IgD-negative memory B cell (primary cell): Measurements from ENCODE around the gene DLAT. TPM values are rescaled to one million over a fixed set of nuclear protein-coding genes. Genes with fewer than 3 reads are reported as not detected.
"Not testable (repeated sequence)": the region's sequence is repeated elsewhere in the genome, so short reads cannot be mapped to it uniquely, and the experiment has no call there.

Experiments
- H3K27ac Mint-ChIP-seq, 3 donors: one replicate each; pipeline ENCODE4 v1.8.0; 2020 to 2022; ENCODE audit warnings: mild to moderate bottlenecking in 3 of 3, mixed read lengths in 3 of 3, moderate library complexity in 1 of 3
- H3K27me3 Mint-ChIP-seq: one replicate; pipeline ENCODE4 v1.8.0; 2021; ENCODE audit warnings: mixed read lengths
- H3K36me3 Mint-ChIP-seq: one replicate; pipeline ENCODE4 v1.8.0; 2020; ENCODE audit warnings: mild to moderate bottlenecking, mixed read lengths
- H3K4me1 Mint-ChIP-seq, 3 donors: one replicate each; pipeline ENCODE4 v1.8.0; 2020 to 2022; ENCODE audit warnings: mixed read lengths in 3 of 3, mild to moderate bottlenecking in 1 of 3
- H3K4me3 Mint-ChIP-seq, 4 donors: one replicate each; pipeline ENCODE4 v1.8.0; 2020 to 2022; ENCODE audit warnings: mild to moderate bottlenecking in 4 of 4, mixed read lengths in 4 of 4, moderate library complexity in 3 of 4
- H3K9me3 Mint-ChIP-seq, 3 donors: one replicate each; pipeline ENCODE4 v1.8.0; 2020 to 2021; ENCODE audit warnings: mixed read lengths in 3 of 3, mild to moderate bottlenecking in 1 of 3
- polyA plus RNA-seq: library from polyadenylated mRNA; unstranded; fragments of 300-500 nt; fragmentation: Illumina TruSeq; gene quantifications from one replicate; pipeline ENCODE4 v1.2.3, GENCODE V29; 2021

The DLAT gene
- polyA plus RNA-seq, 1 donor from 2014 or later: 27.8 TPM

DNA sequence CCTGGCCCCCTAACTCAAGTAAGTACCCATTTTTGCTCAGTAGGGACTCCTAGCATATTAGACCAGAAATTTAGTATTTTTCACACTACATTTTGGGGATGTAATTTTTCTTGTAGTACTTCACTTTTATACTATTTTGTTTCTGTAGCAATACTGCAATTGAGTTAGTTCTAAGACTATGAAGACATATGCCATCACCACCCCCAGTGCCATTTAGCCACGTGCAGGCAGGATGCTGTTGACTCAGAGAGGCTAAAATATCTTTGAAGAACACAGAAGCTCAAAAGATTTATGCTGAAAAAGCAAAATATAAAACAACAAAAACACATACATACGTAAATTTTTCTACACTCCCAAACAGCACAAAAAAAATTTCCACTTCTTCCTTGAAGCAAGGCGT lies 29.1 kb upstream of the DLAT start:
- peaks cover 2 to 5% (median 5%) of the 10 kb centered on the region in 3 donors for H3K4me1 Mint-ChIP-seq
- H3K27ac Mint-ChIP-seq: no peak overlapping the region
- H3K4me3 Mint-ChIP-seq: no peak overlapping the region
- H3K27me3 Mint-ChIP-seq: peaks cover 4% of the 10 kb centered on the region
- no peaks in the 10 kb centered on the region for H3K36me3 Mint-ChIP-seq
- H3K9me3 Mint-ChIP-seq: no peaks in the 10 kb centered on the region

DNA sequence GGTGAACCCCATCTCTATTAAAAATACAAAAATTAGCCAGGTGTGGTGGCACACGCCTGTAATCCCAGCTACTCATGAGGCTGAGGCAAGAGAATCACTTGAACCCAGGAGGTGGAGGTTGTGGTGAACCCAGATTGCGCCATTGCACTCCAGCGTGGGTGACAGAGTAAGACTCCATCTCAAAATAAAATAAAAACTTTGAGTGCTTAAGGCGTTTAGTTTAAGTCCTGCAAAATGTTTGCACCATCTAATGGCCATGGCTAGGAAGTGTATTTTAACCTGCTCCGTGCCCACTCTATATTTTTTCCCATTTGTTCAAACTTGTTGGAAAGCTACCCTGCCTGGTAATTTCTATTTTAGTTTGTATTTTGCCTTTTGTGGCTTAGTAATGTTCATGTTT lies 28.5 kb upstream of the DLAT start:
- H3K27ac Mint-ChIP-seq, H3K4me3 Mint-ChIP-seq, H3K9me3 Mint-ChIP-seq, H3K27me3 Mint-ChIP-seq, H3K36me3 Mint-ChIP-seq, H3K4me1 Mint-ChIP-seq: not testable (repeated sequence)

DNA sequence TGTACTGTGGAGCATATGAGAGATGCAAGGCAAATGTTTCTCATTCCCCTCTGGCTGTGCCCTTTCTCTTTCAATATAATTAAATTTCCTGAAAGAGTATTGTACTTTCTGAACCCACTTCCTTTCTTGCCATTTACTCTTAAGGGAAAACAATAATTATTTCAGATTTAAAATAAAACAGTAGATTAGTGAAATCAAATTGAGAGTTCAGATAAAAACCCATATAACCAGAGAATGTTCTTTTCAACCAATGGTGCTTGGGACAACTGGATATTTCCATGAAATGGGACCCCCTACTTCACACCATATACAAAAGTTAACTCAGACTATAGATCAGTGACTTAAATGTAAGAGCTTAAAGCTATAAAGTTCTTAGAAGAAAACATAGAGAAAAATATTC lies 26.1 kb upstream of the DLAT start:
- H3K27me3 Mint-ChIP-seq: peaks cover 6% of the 10 kb centered on the region
- H3K9me3 Mint-ChIP-seq: no peaks in the 10 kb centered on the region
- H3K27ac Mint-ChIP-seq: no peak overlapping the region
- peaks cover 3 to 7% (median 5%) of the 10 kb centered on the region in 3 donors for H3K4me1 Mint-ChIP-seq
- no peak overlapping the region for H3K4me3 Mint-ChIP-seq
- H3K36me3 Mint-ChIP-seq: no peaks in the 10 kb centered on the region

DNA sequence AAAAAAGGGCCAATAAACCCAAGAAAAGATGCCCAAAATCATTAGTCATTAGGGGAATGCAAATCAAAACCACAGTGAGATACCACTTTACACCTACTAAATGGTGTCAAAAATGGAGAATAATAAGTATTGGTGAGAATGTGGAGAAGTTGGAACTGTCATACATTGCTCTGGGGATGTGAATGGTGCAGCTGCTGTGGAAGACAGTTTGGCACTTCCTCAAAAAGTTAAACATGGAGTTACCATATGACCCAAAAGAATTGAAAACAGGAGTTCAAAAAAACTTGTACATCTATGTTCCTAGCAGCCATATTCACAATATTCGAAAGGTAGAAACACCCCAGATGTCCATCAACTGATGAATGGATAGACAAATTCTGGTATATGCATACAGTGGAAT lies 24.5 kb upstream of the DLAT start:
- H3K27me3 Mint-ChIP-seq: peaks cover 7% of the 10 kb centered on the region
- H3K4me3 Mint-ChIP-seq: no peak overlapping the region
- H3K27ac Mint-ChIP-seq: no peak overlapping the region
- peaks cover 5 to 10% (median 7%) of the 10 kb centered on the region in 3 donors for H3K4me1 Mint-ChIP-seq
- no peaks in the 10 kb centered on the region for H3K36me3 Mint-ChIP-seq
- no peaks in the 10 kb centered on the region for H3K9me3 Mint-ChIP-seq

DNA sequence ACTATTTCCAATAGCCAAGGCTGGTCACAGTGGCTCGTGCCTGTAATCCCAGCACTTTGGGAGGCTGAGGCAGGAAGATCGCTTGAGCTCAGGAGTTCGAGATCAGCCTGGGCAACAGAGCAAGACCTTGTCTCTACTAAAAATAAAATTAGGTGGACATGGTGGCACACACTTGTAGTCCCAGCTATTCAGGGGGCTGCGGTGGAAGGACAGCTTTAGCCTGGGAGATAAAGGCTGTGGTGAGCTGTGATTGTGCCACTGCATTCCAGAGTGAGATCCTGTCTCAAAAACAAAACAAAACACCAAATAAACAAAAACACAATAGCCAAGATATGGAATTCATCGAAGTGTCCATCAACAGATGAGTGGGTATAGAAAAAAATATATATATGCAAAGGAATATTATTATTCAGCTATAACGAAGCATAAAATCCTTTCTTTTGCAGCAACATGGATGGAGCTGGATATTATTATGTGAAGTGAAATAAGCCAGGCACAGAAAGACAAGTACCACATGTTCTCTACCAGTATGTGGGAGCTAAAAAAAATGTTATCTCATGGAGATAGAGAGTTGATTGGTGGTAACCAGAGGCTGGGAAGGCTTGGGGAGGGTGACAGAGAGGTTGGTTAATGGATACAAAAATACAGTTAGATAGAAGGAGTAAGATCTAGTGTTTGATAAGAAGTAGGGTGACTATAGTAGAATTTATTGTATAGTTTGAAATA lies 22.6 kb upstream of the DLAT start:
- H3K27ac Mint-ChIP-seq: no peak overlapping the region
- peaks cover 4 to 10% (median 7%) of the 10 kb centered on the region in 3 donors for H3K4me1 Mint-ChIP-seq
- H3K36me3 Mint-ChIP-seq: no peaks in the 10 kb centered on the region

DNA sequence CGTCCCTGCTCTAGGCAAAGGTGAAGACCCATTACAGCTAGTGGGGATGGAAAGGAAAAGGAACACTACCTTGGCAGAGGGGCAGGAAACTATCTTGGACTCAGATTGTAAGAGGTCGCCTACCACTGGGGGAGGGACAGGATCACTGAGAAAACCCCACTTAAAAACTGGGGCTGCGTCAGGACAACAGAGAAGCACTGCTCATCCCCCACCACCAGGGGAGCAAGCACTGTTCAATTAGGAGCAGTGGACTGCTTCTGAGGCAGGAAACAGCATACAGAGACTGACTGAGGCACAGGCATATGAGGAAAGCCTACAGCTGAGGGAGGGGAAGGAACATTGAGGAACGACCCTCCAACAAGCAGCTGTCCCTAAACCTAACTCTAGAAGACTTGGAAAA lies 20.8 kb upstream of the DLAT start:
- Mint-ChIP-seq H3K36me3 (no peaks in the 10 kb centered on the region), H3K9me3 (peaks cover 0 to 3% (median 0%) of the 10 kb centered on the region in 3 donors), H3K27ac (no peak overlapping the region), H3K4me3 (no peak overlapping the region), H3K27me3 (peaks cover 12% of the 10 kb centered on the region), H3K4me1 (peaks cover 0 to 4% (median 4%) of the 10 kb centered on the region in 3 donors)

More for the DNA sequence above, 22.6 kb upstream of the DLAT start:
- Mint-ChIP-seq H3K27me3 (peaks cover 9% of the 10 kb centered on the region), H3K4me3 (no peak overlapping the region), H3K9me3 (peaks cover 0 to 2% (median 0%) of the 10 kb centered on the region in 3 donors)

DNA sequence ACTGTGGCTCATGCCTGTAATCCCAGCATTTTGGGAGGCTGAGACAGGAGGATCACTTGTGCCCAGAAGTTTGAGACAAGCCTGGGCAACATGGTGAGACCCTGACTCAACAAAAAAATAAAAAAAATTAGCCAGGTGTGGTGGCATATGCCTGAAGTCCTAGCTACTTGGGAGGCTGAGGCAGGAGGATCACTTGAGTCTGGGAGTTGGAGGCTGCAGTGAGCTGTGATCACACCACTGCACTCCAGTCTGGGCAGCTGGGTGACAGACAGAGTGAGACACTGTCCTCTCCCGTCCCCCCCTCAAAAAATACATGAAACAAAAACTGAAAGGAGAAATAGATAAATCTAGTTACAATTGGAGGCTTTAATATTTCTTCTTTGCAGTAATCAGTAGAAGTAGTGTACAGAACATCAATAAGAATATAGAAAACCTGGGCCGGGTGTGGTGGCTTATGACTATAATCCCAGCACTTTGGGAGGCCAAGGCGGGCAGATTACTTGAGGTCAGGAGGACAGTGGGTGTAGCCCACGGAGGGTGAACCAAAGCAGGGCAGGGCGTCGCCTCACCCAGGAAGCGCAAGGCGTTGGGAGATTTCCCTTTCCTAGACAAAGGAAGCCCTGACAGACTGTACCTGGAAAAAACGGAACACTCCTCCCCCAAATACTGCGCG lies 19.6 kb upstream of the DLAT start:
- peaks cover 0 to 4% (median 4%) of the 10 kb centered on the region in 3 donors for H3K4me1 Mint-ChIP-seq
- H3K27me3 Mint-ChIP-seq: peaks cover 9% of the 10 kb centered on the region
- peaks cover 0 to 3% (median 3%) of the 10 kb centered on the region in 3 donors for H3K9me3 Mint-ChIP-seq
- H3K36me3 Mint-ChIP-seq: no peaks in the 10 kb centered on the region
- no peak overlapping the region for H3K27ac Mint-ChIP-seq
- no peak overlapping the region for H3K4me3 Mint-ChIP-seq

DNA sequence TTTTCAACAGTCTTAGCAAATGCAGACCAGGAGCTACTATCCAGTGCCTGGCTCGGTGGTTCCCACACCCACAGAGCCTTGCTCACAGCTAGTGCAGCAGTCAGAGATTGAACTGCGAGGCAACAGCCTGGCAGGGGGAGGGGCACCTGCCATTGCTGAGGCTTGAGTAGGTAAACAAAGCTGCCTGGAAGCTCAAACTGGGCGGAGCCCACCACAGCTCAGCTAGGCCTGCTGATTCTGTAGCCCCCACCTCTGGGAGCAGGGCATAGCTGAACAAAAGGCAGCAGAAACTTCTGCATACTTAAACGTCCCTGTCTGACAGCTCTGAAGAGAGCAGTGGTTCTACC lies 19.1 kb upstream of the DLAT start:
- not testable (repeated sequence) for H3K27ac Mint-ChIP-seq, H3K27me3 Mint-ChIP-seq, H3K4me1 Mint-ChIP-seq, H3K4me3 Mint-ChIP-seq, H3K36me3 Mint-ChIP-seq, H3K9me3 Mint-ChIP-seq

DNA sequence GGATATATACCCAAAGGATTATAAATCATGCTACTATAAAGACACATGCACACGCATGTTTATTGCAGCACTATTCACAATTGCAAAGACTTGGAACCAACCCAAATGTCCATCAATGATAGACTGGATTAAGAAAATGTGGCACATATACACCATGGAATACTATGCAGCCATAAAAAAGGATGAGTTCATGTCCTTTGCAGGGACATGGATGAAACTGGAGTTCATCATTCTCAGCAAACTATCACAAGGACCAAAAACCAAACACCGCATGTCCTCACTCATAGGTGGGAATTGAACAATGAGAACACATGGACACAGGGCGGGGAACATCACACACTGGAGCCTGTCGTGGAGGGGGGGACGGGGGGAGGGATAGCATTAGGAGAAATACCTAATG lies 13.8 kb upstream of the DLAT start:
- not testable (repeated sequence) for H3K4me3 Mint-ChIP-seq, H3K27ac Mint-ChIP-seq, H3K36me3 Mint-ChIP-seq, H3K9me3 Mint-ChIP-seq, H3K4me1 Mint-ChIP-seq, H3K27me3 Mint-ChIP-seq

DNA sequence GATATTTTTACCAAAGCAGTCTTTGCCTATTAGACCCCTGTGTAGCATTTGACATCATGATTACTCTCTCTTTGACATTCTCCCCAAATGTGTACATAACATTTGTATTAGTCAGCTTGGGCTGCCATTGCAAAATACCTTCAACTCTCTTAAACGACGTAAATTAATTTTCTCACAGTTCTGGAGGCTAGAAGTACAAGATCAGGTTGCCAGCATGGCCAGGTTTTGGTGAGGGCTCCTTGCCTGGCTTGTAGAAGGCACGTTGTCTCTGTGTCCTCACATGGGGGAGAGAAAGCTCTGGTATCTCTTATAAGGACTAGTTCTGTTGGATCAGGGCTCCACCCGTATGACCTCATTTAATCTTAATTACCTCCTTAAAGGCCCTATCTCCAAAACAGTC lies 12.3 kb upstream of the DLAT start:
- H3K4me1 Mint-ChIP-seq: peaks cover 9 to 10% (median 9%) of the 10 kb centered on the region in 3 donors
- peaks cover 0 to 3% (median 2%) of the 10 kb centered on the region in 3 donors for H3K9me3 Mint-ChIP-seq
- peaks cover 4% of the 10 kb centered on the region for H3K27me3 Mint-ChIP-seq
- no peaks in the 10 kb centered on the region for H3K36me3 Mint-ChIP-seq
- H3K4me3 Mint-ChIP-seq: no peak overlapping the region
- no peak overlapping the region for H3K27ac Mint-ChIP-seq

DNA sequence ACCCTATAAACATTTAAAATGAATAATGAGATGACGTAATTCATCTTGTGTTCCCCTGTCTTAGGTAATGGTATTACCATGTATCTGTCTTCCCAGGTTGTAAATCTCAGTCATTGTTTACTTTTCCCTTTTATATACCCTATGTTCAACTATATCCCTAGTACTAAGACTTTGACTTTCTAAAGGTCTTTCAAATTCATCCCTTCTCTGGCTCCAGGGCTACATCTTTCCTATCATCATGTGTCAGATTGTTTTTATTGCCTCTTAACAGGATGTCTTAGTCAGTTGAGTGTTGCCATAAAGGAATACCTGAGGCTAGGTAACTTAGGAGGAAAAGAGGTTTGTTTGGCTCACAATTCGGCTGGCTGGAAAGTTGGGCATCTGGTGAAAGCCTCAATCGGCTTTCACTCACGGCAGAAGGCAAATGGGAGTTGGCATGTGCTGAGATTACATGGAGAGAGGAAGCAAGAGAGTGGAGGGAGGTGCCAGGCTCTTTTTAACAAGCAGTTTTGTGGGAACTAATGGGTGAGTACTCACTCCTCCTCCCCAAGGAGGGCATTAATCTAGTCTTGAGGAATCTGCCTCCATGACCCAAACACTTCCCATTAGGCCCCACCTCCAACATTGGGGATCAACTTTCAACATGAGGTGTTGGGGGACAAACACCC lies 11.6 kb upstream of the DLAT start:
- Mint-ChIP-seq H3K9me3 (peaks cover 0 to 3% (median 2%) of the 10 kb centered on the region in 3 donors), H3K4me3 (peak overlapping the region in 1 of 4 donors; percentile 19), H3K27me3 (peaks cover 4% of the 10 kb centered on the region), H3K27ac (no peak overlapping the region), H3K36me3 (no peaks in the 10 kb centered on the region), H3K4me1 (peaks cover 9 to 11% (median 10%) of the 10 kb centered on the region in 3 donors)

DNA sequence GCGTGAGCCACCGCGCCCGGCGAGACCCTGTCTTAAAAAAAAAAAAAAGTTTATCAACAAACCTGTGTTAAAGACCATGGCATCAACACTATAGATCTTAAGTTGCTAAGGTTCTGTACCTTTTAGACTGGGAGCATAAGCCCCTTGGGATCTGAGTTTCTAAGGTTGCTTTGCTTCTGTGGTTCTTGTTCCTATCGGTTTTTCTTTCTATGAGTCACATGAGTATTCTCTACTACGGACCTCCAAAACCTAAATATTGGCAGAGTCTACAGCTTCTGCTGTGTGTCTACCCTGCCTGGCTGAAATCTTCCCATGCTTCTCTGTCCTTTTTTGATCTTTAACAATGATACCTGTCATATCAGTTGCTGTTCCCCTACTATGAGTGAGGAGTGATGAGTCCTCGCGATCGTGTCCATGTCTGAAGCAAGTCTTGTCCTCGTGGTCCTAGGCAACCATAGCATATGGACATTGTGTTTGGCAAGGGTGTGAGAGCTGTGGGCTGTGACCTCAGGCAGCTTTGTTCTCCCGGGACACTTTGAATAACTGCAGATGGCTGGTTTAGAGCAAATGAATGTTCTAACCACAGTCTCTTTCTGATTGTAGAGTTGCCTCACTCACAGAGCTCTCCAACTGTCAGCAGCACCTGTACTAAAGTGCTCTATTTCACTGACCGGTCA lies 9.0 kb upstream of the DLAT start:
- peak overlapping the region in 2 of 3 donors; percentile 1 to 33 for H3K27ac Mint-ChIP-seq
- no peaks in the 10 kb centered on the region for H3K27me3 Mint-ChIP-seq
- peak overlapping the region; percentile 61 to 91 (median 83) for H3K4me3 Mint-ChIP-seq

DNA sequence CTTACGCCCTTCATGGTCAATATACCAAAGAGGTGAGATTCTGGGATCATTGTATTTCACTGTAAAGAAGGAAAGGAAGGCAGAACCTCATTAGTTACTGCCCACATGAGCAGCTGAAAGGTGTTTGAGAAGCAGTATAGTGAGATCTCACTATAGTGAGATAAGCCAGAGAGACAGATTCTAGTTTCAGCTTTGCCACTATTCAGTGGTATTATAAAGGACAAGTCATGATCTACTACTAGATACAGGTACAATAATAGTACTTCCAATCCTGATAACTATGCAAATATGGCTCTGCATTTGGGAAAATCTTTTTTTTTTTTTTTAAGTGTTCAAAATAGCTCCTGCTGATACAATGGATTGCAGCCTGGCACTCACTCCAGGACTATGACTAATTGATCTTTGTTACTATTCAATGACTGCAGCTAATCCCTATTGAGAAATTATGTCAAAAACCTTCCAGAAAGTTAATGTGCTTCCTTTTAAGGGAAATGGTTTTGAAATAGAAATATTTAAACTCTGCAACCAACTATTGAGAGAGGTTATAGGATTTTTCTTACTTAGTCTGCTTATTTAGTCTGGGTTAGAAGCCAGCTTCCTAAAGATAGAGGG lies 8.3 kb upstream of the DLAT start:
- Mint-ChIP-seq H3K27me3 (no peaks in the 10 kb centered on the region), H3K36me3 (no peaks in the 10 kb centered on the region)

More for the DNA sequence above, 9.0 kb upstream of the DLAT start:
- Mint-ChIP-seq H3K36me3 (no peaks in the 10 kb centered on the region), H3K9me3 (no peaks in the 10 kb centered on the region), H3K4me1 (peaks cover 9 to 16% (median 10%) of the 10 kb centered on the region in 3 donors)

DNA sequence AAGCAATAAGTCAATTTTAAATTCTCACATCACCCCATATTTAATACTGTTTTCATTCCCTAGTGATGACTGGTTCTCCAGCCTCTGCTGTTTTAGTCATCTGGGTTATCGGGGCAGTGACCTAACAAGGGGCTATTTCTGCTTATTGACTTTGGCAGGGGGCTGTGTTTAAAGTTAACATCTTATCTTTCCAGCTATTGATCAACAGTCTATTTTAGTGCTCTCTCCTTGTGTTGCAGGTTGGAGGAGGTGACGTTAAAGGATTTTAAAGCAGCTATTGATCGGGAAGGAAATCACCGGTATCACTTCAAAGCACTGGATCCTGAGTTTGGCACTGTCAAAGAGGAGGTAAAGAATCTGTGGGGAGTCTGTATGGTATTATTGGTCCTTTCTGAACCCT lies 7.7 kb upstream of the DLAT start:
- Mint-ChIP-seq H3K9me3 (no peaks in the 10 kb centered on the region), H3K4me1 (peaks cover 9 to 16% (median 10%) of the 10 kb centered on the region in 3 donors), H3K4me3 (no peak overlapping the region), H3K27ac (no peak overlapping the region), H3K27me3 (no peaks in the 10 kb centered on the region), H3K36me3 (no peaks in the 10 kb centered on the region)

More for the DNA sequence above, 8.3 kb upstream of the DLAT start:
- peak overlapping the region in 1 of 3 donors; percentile 33 for H3K27ac Mint-ChIP-seq
- no peaks in the 10 kb centered on the region for H3K9me3 Mint-ChIP-seq
- peak overlapping the region in 3 of 4 donors; percentile 61 to 91 (median 88) for H3K4me3 Mint-ChIP-seq
- peaks cover 9 to 16% (median 10%) of the 10 kb centered on the region in 3 donors for H3K4me1 Mint-ChIP-seq

DNA sequence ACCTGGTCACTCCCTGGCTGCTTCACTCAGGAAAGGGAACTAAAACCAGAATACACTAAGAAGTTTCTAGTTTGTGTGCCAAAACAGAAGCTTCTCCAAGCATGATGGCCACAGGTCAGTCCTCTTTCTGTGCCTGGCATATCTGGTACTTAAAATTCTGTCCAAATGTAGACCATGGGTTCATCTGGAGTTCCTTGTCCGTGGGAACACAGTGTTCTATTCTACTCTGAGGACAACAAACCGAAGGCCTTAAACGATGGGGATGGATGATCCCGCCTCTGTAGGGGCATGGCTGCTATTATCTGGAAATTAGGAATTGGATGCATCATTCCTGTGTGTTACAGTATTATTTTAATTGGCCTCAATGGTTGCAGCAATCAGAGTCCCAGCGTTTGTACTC lies 6.1 kb upstream of the DLAT start:
- no peak overlapping the region for H3K27ac Mint-ChIP-seq
- peaks cover 16 to 23% (median 17%) of the 10 kb centered on the region in 3 donors for H3K4me1 Mint-ChIP-seq
- H3K27me3 Mint-ChIP-seq: no peaks in the 10 kb centered on the region
- H3K9me3 Mint-ChIP-seq: no peaks in the 10 kb centered on the region
- H3K4me3 Mint-ChIP-seq: no peak overlapping the region
- H3K36me3 Mint-ChIP-seq: no peaks in the 10 kb centered on the region
